Rectal smooth muscle tissue (tissue), 1 donor: ENCODE data around the gene OR1D5.

Experiments
- H3K27ac ChIP-seq: one replicate; pipeline ENCODE4 v1.7.0; 2013; ENCODE audit warnings: low read depth, low read length, inconsistent platforms
- H3K27me3 ChIP-seq: one replicate; pipeline ENCODE4 v1.7.0; 2013; ENCODE audit warnings: low read length; ENCODE audit not compliant: control insufficient read depth, insufficient read depth
- H3K36me3 ChIP-seq: one replicate; pipeline ENCODE4 v1.7.0; 2013; ENCODE audit warnings: low read length; ENCODE audit not compliant: control insufficient read depth, insufficient read depth
- H3K4me1 ChIP-seq: one replicate; pipeline ENCODE4 v1.7.0; 2013; ENCODE audit warnings: low read length; ENCODE audit not compliant: control insufficient read depth, insufficient read depth
- H3K4me3 ChIP-seq: one replicate; pipeline ENCODE4 v1.7.0; 2013; ENCODE audit warnings: low read length
- H3K9ac ChIP-seq: one replicate; pipeline ENCODE4 v1.7.0; 2013; ENCODE audit warnings: low read length

Gene OR1D5

DNA sequence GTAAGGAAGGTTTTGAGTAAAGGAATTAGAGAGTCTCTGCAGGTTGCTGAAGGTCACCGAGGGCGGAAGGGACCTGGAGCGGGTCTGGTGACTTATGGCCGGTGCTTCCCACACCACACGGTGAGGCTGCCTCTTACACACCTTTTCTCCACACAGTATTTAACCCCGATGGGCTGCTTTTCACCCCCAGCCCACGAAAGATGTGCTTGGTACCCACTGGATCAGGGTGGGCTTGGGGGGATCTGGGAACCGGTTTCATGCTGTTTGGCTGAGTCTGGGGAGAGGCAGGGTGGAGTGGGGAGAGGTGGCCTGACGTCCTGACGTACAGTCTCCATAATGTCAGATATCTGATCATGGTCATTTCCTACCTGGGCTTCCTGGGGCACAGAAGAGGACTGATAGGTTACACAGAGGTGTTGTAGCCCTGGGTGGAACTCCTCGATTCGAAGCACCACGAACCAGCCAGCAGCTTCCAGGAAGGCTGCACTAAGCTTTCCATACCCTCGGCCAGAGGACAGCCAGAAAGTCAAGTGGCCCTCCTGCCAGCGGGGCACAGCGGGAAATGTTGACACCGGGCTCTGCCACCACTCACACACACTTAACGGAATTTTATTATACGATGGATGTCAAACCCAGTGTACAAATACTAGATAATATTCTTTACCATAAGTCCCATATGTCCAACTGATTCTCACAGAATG, 34.0 kb downstream of the OR1D5 start:
- no peak overlapping the region for H3K27ac ChIP-seq
- no peaks in the 10 kb centered on the region for H3K27me3 ChIP-seq
- no peak overlapping the region for H3K9ac ChIP-seq
- H3K36me3 ChIP-seq = peaks cover 8% of the 10 kb centered on the region
- H3K4me3 ChIP-seq = no peak overlapping the region
- H3K4me1 ChIP-seq = no peaks in the 10 kb centered on the region

DNA sequence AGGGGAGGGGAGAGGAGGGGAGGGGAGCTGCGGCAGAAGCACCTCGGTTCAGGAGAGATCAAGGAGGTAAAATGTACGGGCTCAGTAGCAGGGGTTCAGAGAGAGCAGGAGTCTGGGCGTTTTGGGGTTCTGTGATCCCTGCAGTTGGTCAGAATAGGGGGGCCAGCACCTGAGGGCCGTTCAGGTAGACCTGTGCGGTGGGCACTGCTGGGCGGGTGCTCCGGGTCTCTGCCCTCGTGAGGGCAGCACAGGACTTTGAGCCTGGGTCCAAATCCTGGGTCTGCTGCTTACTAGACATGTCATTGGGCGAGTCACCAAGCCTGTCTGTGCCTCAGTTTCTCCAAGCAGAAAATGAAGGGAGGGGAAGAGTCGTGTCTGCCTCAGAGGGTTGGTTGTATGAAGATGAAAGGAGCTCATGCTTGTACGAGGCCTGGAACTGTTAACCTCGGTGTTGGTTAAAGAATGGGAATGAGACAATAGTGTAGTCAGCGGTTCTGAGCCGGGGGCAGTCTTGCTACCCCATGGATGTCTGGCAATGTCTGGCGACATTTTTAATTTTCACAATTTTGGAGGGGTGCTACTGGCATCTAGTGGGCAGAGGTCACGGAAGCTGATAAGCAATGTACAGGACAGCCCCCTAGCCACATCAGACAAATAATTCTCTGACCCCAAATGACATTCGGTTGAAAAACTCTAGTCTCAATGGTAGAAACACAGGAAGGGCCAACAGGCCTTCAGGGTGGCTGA, 35.4 kb downstream of the OR1D5 start:
- no peak overlapping the region for H3K9ac ChIP-seq
- no peaks in the 10 kb centered on the region for H3K27me3 ChIP-seq
- no peak overlapping the region for H3K4me3 ChIP-seq
- no peaks in the 10 kb centered on the region for H3K4me1 ChIP-seq
- peaks cover 8% of the 10 kb centered on the region for H3K36me3 ChIP-seq
- H3K27ac ChIP-seq = no peak overlapping the region

DNA sequence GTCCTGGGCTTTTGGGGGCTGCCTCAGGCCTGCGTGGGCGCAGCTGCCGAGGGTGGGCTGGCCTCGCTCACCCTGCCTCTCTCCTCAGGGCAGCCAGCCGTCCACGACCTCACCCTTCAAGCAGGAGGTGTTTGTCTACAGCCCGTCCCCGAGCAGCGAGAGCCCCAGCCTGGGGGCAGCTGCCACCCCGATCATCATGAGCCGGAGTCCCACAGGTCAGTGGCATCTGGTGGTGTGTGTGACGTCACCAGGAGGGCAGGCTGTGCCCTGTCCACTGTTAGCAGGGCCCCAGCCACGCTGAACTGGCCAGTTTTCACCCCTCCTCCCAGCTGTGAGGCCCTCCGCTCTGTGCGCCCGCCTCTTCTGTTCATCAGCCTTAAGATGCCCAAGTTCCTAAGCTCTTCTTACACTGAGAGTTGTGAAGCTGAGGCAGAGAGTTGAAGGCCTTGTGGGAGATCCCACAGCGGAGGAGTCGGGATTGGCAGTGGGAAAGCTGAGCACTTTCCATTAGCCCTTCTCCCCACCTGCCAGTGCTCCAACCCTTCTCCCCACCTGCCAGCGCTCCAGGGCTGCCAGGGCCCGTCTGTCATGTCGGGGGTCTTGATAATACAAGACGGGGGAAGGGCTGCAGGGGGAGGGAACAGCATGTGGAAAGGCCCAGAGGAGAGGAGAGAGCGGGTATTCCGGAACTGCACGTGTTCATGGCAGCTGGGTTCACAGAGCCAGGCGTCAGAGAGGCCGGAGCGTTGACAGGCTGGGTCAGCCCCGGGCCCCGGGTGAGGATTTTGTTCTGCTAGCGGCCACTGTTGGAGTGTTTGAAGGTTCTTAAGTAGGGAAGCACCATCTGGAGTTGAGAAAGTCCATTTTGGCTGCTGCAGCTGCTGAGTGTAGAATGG, 36.3 kb downstream of the OR1D5 start:
- Histone ChIP-seq H3K36me3 (peaks cover 8% of the 10 kb centered on the region), H3K4me3 (no peak overlapping the region), H3K27ac (no peak overlapping the region)

DNA sequence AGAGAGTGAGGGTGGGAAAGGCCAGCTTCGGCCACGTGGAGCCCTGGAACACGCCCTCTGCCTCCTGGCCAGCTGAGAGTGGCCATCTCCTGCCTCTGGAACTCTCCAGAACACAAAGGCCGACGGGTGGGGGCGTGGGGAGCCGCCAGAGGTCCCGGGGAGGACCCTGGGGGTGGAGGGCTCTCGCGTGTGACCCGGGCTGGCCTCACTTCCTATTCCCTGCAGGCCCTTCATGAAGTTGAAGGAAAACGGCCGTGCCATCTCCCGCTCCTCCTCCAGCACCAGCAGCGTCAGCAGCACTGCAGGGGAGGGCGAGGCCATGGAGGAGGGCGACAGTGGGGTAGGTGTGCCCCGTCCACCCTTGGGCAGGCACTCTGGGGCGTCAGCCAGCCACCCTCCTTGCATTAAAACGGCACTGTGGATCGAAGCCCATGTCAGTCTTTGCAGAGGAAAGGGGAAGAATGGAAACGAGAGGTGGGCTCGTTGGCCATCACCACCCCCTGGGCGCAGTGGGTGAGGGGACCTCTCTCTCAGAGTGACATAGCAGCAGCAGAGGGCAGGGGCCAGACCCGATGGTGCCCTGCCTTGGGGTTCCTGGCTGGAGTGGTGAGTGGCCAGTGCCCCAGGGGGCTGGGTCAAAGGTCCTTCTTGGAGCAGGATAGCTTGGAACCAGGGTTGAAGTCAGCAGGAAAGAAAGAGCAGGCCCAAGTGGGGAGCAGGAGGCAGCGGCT, 37.1 kb downstream of the OR1D5 start:
- H3K9ac ChIP-seq = no peak overlapping the region
- no peaks in the 10 kb centered on the region for H3K27me3 ChIP-seq
- H3K36me3 ChIP-seq = peaks cover 8% of the 10 kb centered on the region

More for the DNA sequence above, 36.3 kb downstream of the OR1D5 start:
- Histone ChIP-seq H3K4me1 (no peaks in the 10 kb centered on the region), H3K27me3 (no peaks in the 10 kb centered on the region), H3K9ac (no peak overlapping the region)

DNA sequence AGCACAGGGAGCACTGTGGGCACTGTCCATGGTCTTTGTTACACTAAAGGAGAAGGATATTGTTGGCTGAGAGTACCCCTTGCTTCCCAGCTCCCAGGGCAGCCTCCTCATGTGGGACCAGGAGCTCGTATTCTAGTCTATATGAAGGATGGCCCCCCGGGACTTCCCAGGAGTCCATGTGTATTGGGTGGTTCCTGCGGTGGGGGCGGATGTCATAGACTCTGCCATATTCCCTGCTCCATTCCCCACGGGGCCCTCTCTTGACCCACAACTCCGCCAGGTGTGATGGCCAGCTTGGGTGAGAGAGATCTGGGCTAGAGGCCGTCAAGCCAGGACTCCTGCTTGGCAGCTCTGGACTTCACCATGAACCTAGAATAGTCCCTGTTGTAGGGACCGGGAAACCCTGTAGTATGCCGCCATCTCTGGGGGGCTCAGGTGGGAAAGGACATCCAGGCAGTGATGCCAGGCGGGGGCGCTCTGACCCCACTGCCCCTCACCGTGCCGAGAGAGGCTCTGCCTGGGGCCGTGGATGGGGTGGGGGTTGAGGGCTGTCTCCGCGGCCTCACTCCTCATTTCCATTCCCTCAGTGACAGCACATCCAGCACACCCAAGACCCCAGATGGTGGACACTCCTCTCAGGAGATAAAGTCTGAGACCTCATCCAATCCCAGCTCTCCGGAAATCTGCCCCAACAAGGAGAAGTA, 37.8 kb downstream of the OR1D5 start:
- peaks cover 5% of the 10 kb centered on the region for H3K36me3 ChIP-seq

More for the DNA sequence above, 37.1 kb downstream of the OR1D5 start:
- H3K27ac ChIP-seq = no peak overlapping the region
- no peaks in the 10 kb centered on the region for H3K4me1 ChIP-seq
- H3K4me3 ChIP-seq = no peak overlapping the region

DNA sequence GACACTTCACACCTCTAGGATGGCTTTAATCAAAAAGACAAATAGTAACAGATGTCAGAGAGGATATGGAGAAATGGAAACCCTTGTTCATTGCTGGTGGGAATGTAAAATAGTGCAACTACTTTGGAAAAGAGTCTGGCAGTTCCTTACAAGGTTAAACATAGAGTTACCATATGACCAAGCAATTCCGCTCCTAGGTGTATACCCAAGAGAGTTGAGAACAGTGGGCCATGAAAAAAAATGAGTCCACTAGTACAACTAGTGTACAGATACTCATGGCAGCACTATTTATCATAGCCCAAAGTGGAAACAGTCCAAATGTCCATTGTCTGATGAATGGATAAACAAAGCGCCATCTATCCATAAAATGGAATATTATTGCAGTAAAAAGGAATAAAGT, 39.1 kb downstream of the OR1D5 start:
- peaks cover 6% of the 10 kb centered on the region for H3K36me3 ChIP-seq
- no peaks in the 10 kb centered on the region for H3K27me3 ChIP-seq
- H3K4me1 ChIP-seq = no peaks in the 10 kb centered on the region
- no peak overlapping the region for H3K9ac ChIP-seq
- H3K4me3 ChIP-seq = no peak overlapping the region
- H3K27ac ChIP-seq = no peak overlapping the region

More for the DNA sequence above, 37.8 kb downstream of the OR1D5 start:
- no peaks in the 10 kb centered on the region for H3K4me1 ChIP-seq
- H3K27ac ChIP-seq = no peak overlapping the region
- no peaks in the 10 kb centered on the region for H3K27me3 ChIP-seq
- H3K4me3 ChIP-seq = no peak overlapping the region
- no peak overlapping the region for H3K9ac ChIP-seq

DNA sequence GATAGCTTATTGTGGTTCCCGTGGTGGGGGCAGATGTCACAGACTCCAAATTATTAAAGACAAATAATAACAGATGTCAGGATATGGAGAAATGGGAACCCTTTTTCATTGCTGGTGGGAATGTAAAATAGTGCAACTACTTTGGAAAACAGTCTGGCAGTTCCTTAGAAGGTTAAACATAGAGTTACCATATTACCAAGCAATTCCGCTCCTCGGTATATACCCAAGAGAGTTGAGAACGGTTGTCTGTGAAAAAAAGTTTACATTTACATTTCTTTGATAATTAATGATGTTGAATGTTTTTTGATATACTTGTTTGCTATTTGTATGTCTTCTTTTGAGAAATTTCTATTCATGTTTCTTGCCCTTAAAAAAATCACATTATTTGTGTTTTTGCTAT, 41.2 kb downstream of the OR1D5 start:
- Histone ChIP-seq H3K9ac (no peak overlapping the region), H3K27ac (no peak overlapping the region), H3K4me3 (no peak overlapping the region), H3K36me3 (peaks cover 6% of the 10 kb centered on the region), H3K4me1 (no peaks in the 10 kb centered on the region), H3K27me3 (no peaks in the 10 kb centered on the region)

DNA sequence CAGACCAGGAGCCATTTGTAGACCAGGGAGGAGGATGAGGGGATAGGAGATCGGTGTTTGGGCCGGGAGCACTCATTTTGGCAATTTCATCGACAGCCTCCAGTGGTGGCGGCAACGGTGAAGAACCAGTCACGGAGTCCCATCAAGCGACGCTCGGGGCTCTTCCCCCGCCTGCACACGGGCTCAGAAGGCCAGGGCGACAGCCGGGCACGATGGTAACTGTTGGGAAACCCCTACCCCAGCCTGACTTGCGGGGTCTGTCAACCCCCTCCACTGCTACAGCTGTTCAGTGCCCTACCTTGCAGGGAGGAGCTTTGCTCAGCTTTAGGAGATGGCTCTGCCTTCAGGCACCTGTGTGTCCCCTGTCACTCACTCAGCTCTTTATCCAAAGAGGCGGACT, 43.0 kb downstream of the OR1D5 start:
- Histone ChIP-seq H3K4me1 (no peaks in the 10 kb centered on the region), H3K36me3 (peaks cover 4% of the 10 kb centered on the region)

DNA sequence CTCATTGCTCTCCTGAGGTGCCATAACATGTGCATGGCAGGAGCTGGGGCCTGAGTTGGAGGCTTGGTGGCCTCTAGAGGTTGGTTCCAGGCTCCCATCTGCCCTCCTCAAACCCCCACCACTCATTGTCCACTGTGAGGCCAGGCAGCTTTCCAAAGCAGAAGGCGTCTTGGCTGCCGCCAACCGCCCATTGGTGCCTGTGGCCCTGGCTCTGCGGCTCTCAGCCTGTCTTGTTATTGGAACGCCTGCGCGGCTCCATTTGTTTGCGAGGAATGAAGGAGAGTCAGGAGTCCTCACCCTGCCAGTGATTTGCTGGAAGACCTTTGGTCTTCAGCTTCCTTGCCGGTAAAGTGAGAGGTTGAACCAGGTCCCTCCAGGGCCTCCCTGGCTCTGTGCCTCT, 43.6 kb downstream of the OR1D5 start:
- no peak overlapping the region for H3K9ac ChIP-seq
- H3K4me3 ChIP-seq = no peak overlapping the region
- H3K36me3 ChIP-seq = peaks cover 7% of the 10 kb centered on the region
- no peak overlapping the region for H3K27ac ChIP-seq
- H3K4me1 ChIP-seq = no peaks in the 10 kb centered on the region
- H3K27me3 ChIP-seq = no peaks in the 10 kb centered on the region

More for the DNA sequence above, 43.0 kb downstream of the OR1D5 start:
- Histone ChIP-seq H3K9ac (no peak overlapping the region), H3K27me3 (no peaks in the 10 kb centered on the region), H3K27ac (no peak overlapping the region), H3K4me3 (no peak overlapping the region)

DNA sequence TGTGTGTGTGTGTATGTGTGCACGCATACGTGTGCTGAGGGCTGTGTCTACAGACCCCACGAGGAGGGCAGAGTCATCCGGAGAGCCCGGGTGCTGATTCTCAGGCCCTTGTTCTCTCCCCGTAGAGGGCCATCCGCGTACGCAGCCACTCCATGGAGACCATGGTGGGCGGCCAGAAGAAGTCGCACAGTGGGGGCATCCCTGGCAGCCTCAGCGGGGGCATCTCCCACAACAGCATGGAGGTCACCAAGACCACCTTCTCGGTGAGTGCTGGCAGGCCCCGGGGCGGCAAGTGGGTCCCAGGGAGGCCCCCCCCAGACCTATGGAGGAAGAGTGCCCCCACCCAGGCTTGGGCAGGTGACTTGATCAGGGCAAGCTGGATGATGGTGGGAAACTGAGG, 45.5 kb downstream of the OR1D5 start:
- H3K27ac ChIP-seq = no peak overlapping the region
- no peak overlapping the region for H3K9ac ChIP-seq
- H3K4me1 ChIP-seq = no peaks in the 10 kb centered on the region
- peaks cover 7% of the 10 kb centered on the region for H3K36me3 ChIP-seq
- H3K27me3 ChIP-seq = no peaks in the 10 kb centered on the region
- H3K4me3 ChIP-seq = no peak overlapping the region

DNA sequence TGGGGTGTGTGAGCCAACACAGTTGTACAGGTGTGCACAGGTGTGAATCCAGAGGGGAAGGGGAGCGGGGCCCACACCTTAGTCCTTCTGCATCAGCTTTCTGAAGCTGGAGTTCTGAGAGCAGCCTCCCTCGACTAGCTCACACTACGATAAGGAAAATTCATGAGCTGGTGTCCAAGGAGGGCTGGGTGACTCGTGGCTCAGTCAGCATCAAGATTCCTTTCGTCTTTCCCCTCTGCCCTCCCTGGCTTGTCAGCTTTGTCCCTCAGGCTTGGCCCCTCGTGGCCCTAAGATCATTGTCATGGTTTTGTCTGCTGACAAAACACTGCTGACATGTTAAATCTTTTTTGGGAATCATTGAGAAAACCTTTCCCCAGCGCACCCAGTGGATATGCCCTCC, 47.5 kb downstream of the OR1D5 start:
- no peaks in the 10 kb centered on the region for H3K4me1 ChIP-seq
- H3K27me3 ChIP-seq = no peaks in the 10 kb centered on the region
- no peak overlapping the region for H3K9ac ChIP-seq
- H3K4me3 ChIP-seq = no peak overlapping the region
- H3K27ac ChIP-seq = no peak overlapping the region
- peaks cover 7% of the 10 kb centered on the region for H3K36me3 ChIP-seq
